PC-3 (cell line): Measurements from ENCODE around the gene PTPRF. TPM values are rescaled to one million over a fixed set of nuclear protein-coding genes. Genes with fewer than 3 reads are reported as not detected.
A peak's percentile ranks its signal among the peaks of the same experiment; 100 is the strongest.

Experiments used
- ATAC-seq: fragments of 200-7000 bp; cut with Tn5 transposase; 2 replicates; pipeline ENCODE4 v1.9.1; 2020; ENCODE audit warnings: mild to moderate bottlenecking, moderate library complexity
- BruUV-seq: library from RNA; stranded (reverse); fragments of 400-500 nt; replicated peaks from 2 replicates; lab custom pipeline; 2021; lab: Mats Ljungman, UMichigan
- CTCF ChIA-PET: fragments of 300-600 bp; sonication (Branson Sonifier 250); formaldehyde crosslinking; loops from one replicate; lab custom pipeline; 2022; ENCODE audit warnings: antibody characterized with exemption; lab: Charles Lee
- POLR2A ChIA-PET: fragments of 300-600 bp; sonication (Branson Sonifier 250); formaldehyde crosslinking; loops from one replicate; lab custom pipeline; 2022; ENCODE audit warnings: antibody characterized with exemption; ENCODE audit not compliant: unreplicated experiment; lab: Charles Lee
- DNase-seq: peaks from one replicate; pipeline ENCODE4 v3.0.0-alpha.2; 2015
- H2AFZ ChIP-seq: fragments of 300-600 bp; sonication (generic); 2 replicates; pipeline ENCODE4 v1.6.0; 2016; ENCODE audit warnings: antibody characterized with exemption, low read length
- H3F3A ChIP-seq: fragments of 300-600 bp; sonication (generic); one replicate; pipeline ENCODE4 v1.6.0; 2017; ENCODE audit warnings: antibody characterized with exemption, low read length, control low read depth, mild to moderate bottlenecking; ENCODE audit not compliant: unreplicated experiment
- H3K27ac ChIP-seq: fragments of 300-600 bp; sonication (generic); 2 replicates; pipeline ENCODE4 v1.5.1; 2016; ENCODE audit warnings: mild to moderate bottlenecking, low read length
- H3K27me3 ChIP-seq: fragments of 300-600 bp; sonication (generic); 2 replicates; pipeline ENCODE4 v1.6.1; 2016; ENCODE audit warnings: low read length, mixed read lengths
- H3K36me3 ChIP-seq: fragments of 300-600 bp; sonication (generic); 2 replicates; pipeline ENCODE4 v1.6.1; 2016; ENCODE audit warnings: low read depth, mixed run types, low read length, mixed read lengths
- H3K4me1 ChIP-seq: fragments of 300-600 bp; sonication (generic); 2 replicates; pipeline ENCODE4 v1.5.1; 2016; ENCODE audit warnings: low read length; ENCODE audit not compliant: insufficient read depth
- H3K4me2 ChIP-seq: fragments of 300-600 bp; sonication (generic); 2 replicates; pipeline ENCODE4 v1.6.0; 2016; ENCODE audit warnings: low read length
- H3K4me3 ChIP-seq: fragments of 300-600 bp; sonication (generic); 2 replicates; pipeline ENCODE4 v1.5.1; 2016; ENCODE audit warnings: mild to moderate bottlenecking, low read length, mixed read lengths
- H3K79me2 ChIP-seq: fragments of 300-600 bp; sonication (generic); 2 replicates; pipeline ENCODE4 v1.6.1; 2017; ENCODE audit warnings: low read length, mixed read lengths
- H3K9ac ChIP-seq: fragments of 300-600 bp; sonication (generic); 2 replicates; pipeline ENCODE4 v1.6.0; 2016; ENCODE audit warnings: mild to moderate bottlenecking, low read length
- H3K9me2 ChIP-seq: fragments of 300-600 bp; sonication (generic); replicated peaks from 2 replicates; pipeline ENCODE4 v1.6.1; 2016; ENCODE audit warnings: mixed run types, low read length, mixed read lengths
- H3K9me3 ChIP-seq: fragments of 300-600 bp; sonication (generic); 2 replicates; pipeline ENCODE4 v1.6.1; 2016; ENCODE audit warnings: low read length, mixed read lengths
- H4K20me1 ChIP-seq: fragments of 300-600 bp; sonication (generic); 2 replicates; pipeline ENCODE4 v1.6.1; 2016; ENCODE audit warnings: low read length, mixed read lengths
- EZH2 ChIP-seq: fragments of 300-600 bp; sonication (generic); IDR thresholded peaks from one replicate; pipeline ENCODE4 v1.6.1; 2017; ENCODE audit warnings: antibody characterized with exemption, mild to moderate bottlenecking, low read length; ENCODE audit not compliant: unreplicated experiment
- EZH2phosphoT487 ChIP-seq: fragments of 300-600 bp; sonication (generic); IDR thresholded peaks from 2 replicates; pipeline ENCODE4 v1.6.1; 2018; ENCODE audit warnings: mild to moderate bottlenecking, antibody characterized with exemption, low read length, borderline replicate concordance
- intact Hi-C: fragments of 100-400 bp; cut with micrococcal nuclease; formaldehyde crosslinking; loops from 2 replicates; pipeline ENCODE4 v1.9.0; 2023
- total RNA-seq: library from RNA; depleted of rRNA; stranded (reverse); fragments of >200 nt; gene quantifications from 2 replicates; pipeline ENCODE4 v1.2.3, GENCODE V29; 2014
- TF ChIP-seq, protein P1 (sequence below): fragments of 300-600 bp; sonication (generic); conservative IDR thresholded peaks from 2 replicates; pipeline ENCODE4 v1.5.1; 2017; ENCODE audit warnings: antibody characterized with exemption, low read depth, mild to moderate bottlenecking, low read length

The PTPRF gene
- total RNA-seq, 1 experiment from 2014 or later = 67.4 TPM

DNA sequence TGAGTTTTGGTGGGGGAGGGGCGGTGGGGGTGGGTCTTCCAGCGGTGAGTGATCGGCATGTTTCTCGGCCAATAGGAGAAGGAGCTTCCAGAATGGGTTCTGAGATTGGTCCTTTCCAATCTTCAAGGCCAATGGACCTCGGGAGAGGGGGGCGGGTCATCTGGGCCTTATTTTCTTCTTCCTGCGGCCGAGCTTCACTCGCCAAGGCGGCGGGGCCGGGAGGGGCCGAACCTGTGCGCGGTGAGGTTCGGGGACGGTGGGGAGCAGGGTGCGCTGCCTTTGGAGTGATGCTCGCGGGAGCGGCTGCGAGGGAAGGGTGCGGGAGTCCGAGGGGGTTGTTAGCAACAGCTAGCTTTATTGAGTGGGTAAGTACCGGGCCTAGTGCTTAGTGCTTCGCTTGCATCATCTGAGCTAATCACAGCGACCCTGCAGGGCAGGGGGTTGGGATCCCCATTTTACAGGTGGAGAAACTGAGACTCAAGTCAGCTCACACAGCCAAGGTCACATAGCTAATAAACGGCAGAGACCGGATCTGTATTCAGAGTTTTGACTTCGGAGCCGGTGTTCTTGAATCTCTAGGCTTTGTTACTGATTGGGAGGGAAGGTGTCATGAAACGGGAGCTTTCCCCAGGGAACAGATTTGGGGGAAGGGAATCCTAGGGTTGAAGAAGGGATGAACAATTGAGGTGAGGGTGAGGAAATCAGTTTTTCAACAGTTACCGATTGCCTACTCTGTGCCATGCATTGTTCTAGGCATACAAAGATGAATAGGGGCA is 119.8 kb downstream of the PTPRF start:
- H3F3A ChIP-seq = peaks cover 4% of the 10 kb centered on the region
- ChIA-PET POLR2A (interaction anchor here (0.5 to 1.2 kb wide), 11 partner anchors 16 to 1151 kb away, joined by 3 to 17 read pairs (median 4); partner anchors contain the start of genes CDC20, PTPRF and ST3GAL3), CTCF (interaction anchor here (0.6 to 1.2 kb wide), 3 partner anchors 96 to 398 kb away, joined by 3 to 5 read pairs (median 4); no protein-coding TSS in a partner anchor)
- peaks cover 21% of the 10 kb centered on the region for H3K36me3 ChIP-seq
- H3K9ac ChIP-seq = peak overlapping the region; percentile 82
- BruUV-seq = no TSS peak
- ATAC-seq (peak; percentile 76), DNase-seq (peak; percentile 98)
- intact Hi-C loops = loop anchor here (2.0 kb wide), 2 partner anchors 56 to 122 kb away; partner anchors contain the start of gene ST3GAL3
- H4K20me1 ChIP-seq = peaks cover 7% of the 10 kb centered on the region; the same call in 1 of the 2 replicates
- no peaks in the 10 kb centered on the region for H3K9me2 ChIP-seq
- H2AFZ ChIP-seq = peak overlapping the region; percentile 88
- H3K4me3 ChIP-seq = peak overlapping the region; percentile 93
- H3K79me2 ChIP-seq = peaks cover 41% of the 10 kb centered on the region
- no peaks in the 10 kb centered on the region for H3K9me3 ChIP-seq
- H3K27me3 ChIP-seq = no peaks in the 10 kb centered on the region
- H3K4me1 ChIP-seq = peaks cover 13% of the 10 kb centered on the region
- peak overlapping the region; percentile 91 for H3K4me2 ChIP-seq
- peak overlapping the region; percentile 62 for H3K27ac ChIP-seq
- TF ChIP-seq EZH2phosphoT487 (no peak), EZH2 (no peak)
- TF ChIP-seq, protein P1, sequence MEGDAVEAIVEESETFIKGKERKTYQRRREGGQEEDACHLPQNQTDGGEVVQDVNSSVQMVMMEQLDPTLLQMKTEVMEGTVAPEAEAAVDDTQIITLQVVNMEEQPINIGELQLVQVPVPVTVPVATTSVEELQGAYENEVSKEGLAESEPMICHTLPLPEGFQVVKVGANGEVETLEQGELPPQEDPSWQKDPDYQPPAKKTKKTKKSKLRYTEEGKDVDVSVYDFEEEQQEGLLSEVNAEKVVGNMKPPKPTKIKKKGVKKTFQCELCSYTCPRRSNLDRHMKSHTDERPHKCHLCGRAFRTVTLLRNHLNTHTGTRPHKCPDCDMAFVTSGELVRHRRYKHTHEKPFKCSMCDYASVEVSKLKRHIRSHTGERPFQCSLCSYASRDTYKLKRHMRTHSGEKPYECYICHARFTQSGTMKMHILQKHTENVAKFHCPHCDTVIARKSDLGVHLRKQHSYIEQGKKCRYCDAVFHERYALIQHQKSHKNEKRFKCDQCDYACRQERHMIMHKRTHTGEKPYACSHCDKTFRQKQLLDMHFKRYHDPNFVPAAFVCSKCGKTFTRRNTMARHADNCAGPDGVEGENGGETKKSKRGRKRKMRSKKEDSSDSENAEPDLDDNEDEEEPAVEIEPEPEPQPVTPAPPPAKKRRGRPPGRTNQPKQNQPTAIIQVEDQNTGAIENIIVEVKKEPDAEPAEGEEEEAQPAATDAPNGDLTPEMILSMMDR = no peak

DNA sequence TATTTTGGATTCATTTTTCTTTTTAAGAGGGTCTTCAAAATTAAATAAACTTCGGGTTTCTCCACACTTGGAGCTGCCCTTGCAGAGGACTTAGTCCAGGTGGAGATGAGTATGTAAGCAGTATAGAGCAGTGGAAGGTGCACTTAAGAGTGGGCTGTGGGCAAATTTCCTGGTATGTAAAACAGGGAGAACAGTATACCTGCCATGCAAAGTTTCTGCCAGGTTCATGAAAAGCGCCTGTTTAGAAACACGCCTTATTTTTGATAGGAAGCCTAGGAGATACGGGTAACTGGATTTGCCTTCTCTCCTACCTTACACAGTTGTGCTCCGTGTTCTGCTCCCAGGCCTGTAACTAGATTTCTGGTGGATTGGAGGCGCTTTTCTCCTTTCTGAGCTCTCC is 120.5 kb downstream of the PTPRF start:
- BruUV-seq = TSS peak; percentile 42
- CTCF ChIA-PET = interaction anchor here (0.6 to 0.7 kb wide), 2 partner anchors 237 to 715 kb away, joined by 3 read pairs; no protein-coding TSS in a partner anchor
- intact Hi-C loops = loop anchor here (2.0 kb wide), 2 partner anchors 56 to 122 kb away; partner anchors contain the start of gene ST3GAL3

More for the DNA sequence above, 120.5 kb downstream of the PTPRF start:
- Histone ChIP-seq H3F3A (peaks cover 4% of the 10 kb centered on the region), H3K4me1 (peaks cover 13% of the 10 kb centered on the region), H3K4me3 (peak overlapping the region; percentile 93), H3K36me3 (peaks cover 27% of the 10 kb centered on the region), H3K9me2 (no peaks in the 10 kb centered on the region), H3K27me3 (no peaks in the 10 kb centered on the region), H3K4me2 (peak overlapping the region; percentile 91), H3K9ac (peak overlapping the region; percentile 82), H3K79me2 (peaks cover 41% of the 10 kb centered on the region), H2AFZ (no peak overlapping the region), H3K9me3 (no peaks in the 10 kb centered on the region), H4K20me1 (peaks cover 7% of the 10 kb centered on the region; the same call in 1 of the 2 replicates), H3K27ac (no peak overlapping the region)
- POLR2A ChIA-PET = interaction anchor here (0.5 to 1.2 kb wide), 3 partner anchors 93 to 1150 kb away, joined by 4 to 17 read pairs (median 12); no protein-coding TSS in a partner anchor
- no peak for TF ChIP-seq EZH2phosphoT487
- TF ChIP-seq EZH2 = no peak
- TF ChIP-seq, protein P1 = no peak
- DNase-seq = peak; percentile 5
- ATAC-seq = no peak
